Liver (tissue), 9 donors: Measurements from ENCODE around the gene AGPAT4. TPM values are rescaled to one million over a fixed set of nuclear protein-coding genes. Genes with fewer than 3 reads are reported as not detected.

ENCODE experiments used
- DNase-seq: peaks from one replicate; pipeline ENCODE4 v3.0.0-alpha.2; 2017; ENCODE audit warnings: low spot score
- H3K27ac ChIP-seq, 2 donors: one replicate each; pipeline ENCODE4 v1.7.0; 2013; ENCODE audit warnings: inconsistent platforms in 2 of 2, low read length in 2 of 2, control low read depth in 1 of 2, low read depth in 1 of 2, mild to moderate bottlenecking in 1 of 2
- H3K27me3 ChIP-seq, 4 donors: one replicate each; pipeline versions ENCODE4 v1.6.1 to v1.7.0; 2013; ENCODE audit warnings: low read length in 3 of 4, inconsistent platforms in 1 of 4, mild to moderate bottlenecking in 1 of 4, moderate library complexity in 1 of 4; ENCODE audit not compliant: control insufficient read depth in 4 of 4, insufficient read depth in 4 of 4
- H3K36me3 ChIP-seq, 4 donors: one replicate each; pipeline versions ENCODE4 v1.6.1 to v1.7.0; 2013; ENCODE audit warnings: low read length in 3 of 4, mild to moderate bottlenecking in 3 of 4, low read depth in 1 of 4, moderate library complexity in 1 of 4; ENCODE audit not compliant: control insufficient read depth in 4 of 4, insufficient read depth in 3 of 4
- H3K4me1 ChIP-seq, 4 donors: one replicate each; pipeline versions ENCODE4 v1.6.1 to v1.7.0; 2013; ENCODE audit warnings: low read length in 3 of 4, mild to moderate bottlenecking in 3 of 4, moderate library complexity in 1 of 4; ENCODE audit not compliant: control insufficient read depth in 4 of 4, insufficient read depth in 4 of 4
- H3K4me3 ChIP-seq, 3 donors: one replicate each; pipeline versions ENCODE4 v1.6.1 to v1.7.0; 2013; ENCODE audit warnings: low read length in 3 of 3, control low read depth in 1 of 3, low read depth in 1 of 3, mild to moderate bottlenecking in 1 of 3
- H3K9ac ChIP-seq, 2 donors: one replicate each; pipeline ENCODE4 v1.7.0; 2013; ENCODE audit warnings: low read length in 2 of 2, mild to moderate bottlenecking in 2 of 2, moderate library complexity in 2 of 2, control low read depth in 1 of 2, low read depth in 1 of 2
- H3K9me3 ChIP-seq, 4 donors: one replicate each; pipeline versions ENCODE4 v1.6.1 to v1.7.0; 2013; ENCODE audit warnings: low read length in 3 of 4; ENCODE audit not compliant: control insufficient read depth in 4 of 4
- EGR1 ChIP-seq, 2 donors: IDR thresholded peaks; 2 replicates each; pipeline ENCODE4 v1.6.1; 2016 to 2018; ENCODE audit warnings: antibody characterized with exemption in 2 of 2, low read depth in 2 of 2
- FOXA2 ChIP-seq: IDR thresholded peaks from 2 replicates; pipeline ENCODE4 v1.6.1; 2016; ENCODE audit warnings: antibody characterized with exemption
- HNF4G ChIP-seq: IDR thresholded peaks from 2 replicates; pipeline ENCODE4 v1.6.1; 2016; ENCODE audit warnings: antibody characterized with exemption
- JUND ChIP-seq, 2 donors: IDR thresholded peaks; 2 replicates each; pipeline ENCODE4 v1.6.1; 2016; ENCODE audit warnings: antibody characterized with exemption in 2 of 2
- RAD21 ChIP-seq, 2 donors: IDR thresholded peaks; 2 replicates each; pipeline ENCODE4 v1.6.1; 2016; ENCODE audit warnings: antibody characterized with exemption in 2 of 2, mild to moderate bottlenecking in 2 of 2
- RXRA ChIP-seq, 2 donors: IDR thresholded peaks; 2 replicates each; pipeline ENCODE4 v1.6.1; 2017 to 2018; ENCODE audit warnings: antibody characterized with exemption in 2 of 2, mild to moderate bottlenecking in 1 of 2
- TAF1 ChIP-seq: conservative IDR thresholded peaks from 2 replicates; pipeline ENCODE4 v1.6.1; 2016; ENCODE audit warnings: antibody characterized with exemption, mild to moderate bottlenecking
- YY1 ChIP-seq: IDR thresholded peaks from 2 replicates; pipeline ENCODE4 v1.6.1; 2016; ENCODE audit warnings: antibody characterized with exemption, mild to moderate bottlenecking
- WGBS: extraction: QIAGEN DNeasy Blood & Tissue Kit; methylation state at CpG from one replicate; pipeline ENCODE4 v1.1.7; 2013; 5-methylcytosine and 5-hydroxymethylcytosine counted together
- polyA plus RNA-seq, 2 donors: library from polyadenylated mRNA; stranded (reverse) in 1 of 2; unstranded in 1 of 2; fragments of 200-250 nt in 1 of 2; fragments of >200 nt in 1 of 2; fragmentation: Nextera tagmentation in 1 of 2; extraction: Ambion mirVana in 1 of 2; gene quantifications; one replicate each; pipeline versions ENCODE4 v1.2.1 to v1.2.3, GENCODE V29; 2013 to 2015
- total RNA-seq, 2 donors: library from RNA; depleted of rRNA; stranded (reverse); fragments of >200 nt; gene quantifications; one replicate each; pipeline ENCODE4 v1.2.3, GENCODE V29; 2014
- TF ChIP-seq, protein P1 (sequence below): fragments of 150-350 bp; IDR thresholded peaks from 2 replicates; pipeline ENCODE4 v1.5.1; 2017; ENCODE audit warnings: improper control_type of control experiment, low read depth, low read length; ENCODE audit not compliant: missing input control
- TF ChIP-seq, protein P2 (sequence below): IDR thresholded peaks from 2 replicates; pipeline ENCODE4 v1.6.1; 2016; ENCODE audit warnings: antibody characterized with exemption, mild to moderate bottlenecking
- TF ChIP-seq, protein P3 (sequence below): IDR thresholded peaks from 2 replicates; pipeline ENCODE4 v1.6.1; 2016; ENCODE audit warnings: antibody characterized with exemption
- TF ChIP-seq, protein P4 (sequence below): IDR thresholded peaks from 2 replicates; pipeline ENCODE4 v1.6.1; 2016; ENCODE audit warnings: antibody characterized with exemption
- donor health status: healthy.
- donor health status: healthy.
- donor health status: healthy.
- donor health status: healthy.
- donor health status: healthy.

The AGPAT4 gene
- total and polyA plus RNA-seq, 4 donors: 0.44 to 17.5 (median 0.69) TPM

DNA sequence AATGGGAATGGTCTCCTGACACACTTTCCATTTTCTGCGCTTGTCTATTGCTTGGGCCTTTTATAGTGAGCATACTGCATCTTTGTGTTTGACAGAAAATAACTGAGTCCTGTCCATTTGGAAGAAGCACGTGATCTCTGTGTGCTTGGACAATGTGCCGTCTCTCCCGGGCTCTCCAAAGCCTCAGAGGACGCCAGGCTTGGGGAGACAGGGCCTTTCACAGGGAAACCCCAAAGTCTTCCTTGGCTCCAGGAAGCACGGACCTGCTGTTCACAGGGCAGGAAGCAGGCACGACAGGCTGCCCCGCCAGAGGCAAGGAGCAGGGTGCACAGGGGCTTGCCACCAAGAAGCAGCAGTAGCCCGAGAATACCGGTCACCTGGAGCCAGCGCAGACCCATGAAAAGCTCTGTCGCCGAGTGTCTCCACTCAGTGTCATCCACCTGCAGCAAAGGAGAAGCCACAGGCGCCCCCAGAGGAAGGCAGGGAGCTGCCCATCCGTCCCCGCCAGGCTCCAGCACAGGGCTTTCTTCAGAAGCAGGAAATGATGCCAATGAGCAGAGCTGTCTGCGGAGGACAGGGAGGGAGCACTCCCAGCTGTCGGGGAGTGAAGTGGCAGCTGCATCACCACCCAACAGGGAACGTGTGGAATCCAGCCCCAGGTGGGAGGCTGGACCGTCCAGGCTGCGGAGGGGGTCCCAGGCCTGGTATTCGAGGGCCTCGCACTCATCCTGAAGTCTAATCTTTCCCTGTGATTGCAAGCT is 135.1 kb downstream of the AGPAT4 start (continued):
- no peak for TF ChIP-seq RXRA (IDR thresholded peaks at IDR 0.05)
- TF ChIP-seq HNF4G: no peak
- TF ChIP-seq TAF1: no peak
- no peak for TF ChIP-seq RAD21 (IDR thresholded peaks at IDR 0.05)

DNA sequence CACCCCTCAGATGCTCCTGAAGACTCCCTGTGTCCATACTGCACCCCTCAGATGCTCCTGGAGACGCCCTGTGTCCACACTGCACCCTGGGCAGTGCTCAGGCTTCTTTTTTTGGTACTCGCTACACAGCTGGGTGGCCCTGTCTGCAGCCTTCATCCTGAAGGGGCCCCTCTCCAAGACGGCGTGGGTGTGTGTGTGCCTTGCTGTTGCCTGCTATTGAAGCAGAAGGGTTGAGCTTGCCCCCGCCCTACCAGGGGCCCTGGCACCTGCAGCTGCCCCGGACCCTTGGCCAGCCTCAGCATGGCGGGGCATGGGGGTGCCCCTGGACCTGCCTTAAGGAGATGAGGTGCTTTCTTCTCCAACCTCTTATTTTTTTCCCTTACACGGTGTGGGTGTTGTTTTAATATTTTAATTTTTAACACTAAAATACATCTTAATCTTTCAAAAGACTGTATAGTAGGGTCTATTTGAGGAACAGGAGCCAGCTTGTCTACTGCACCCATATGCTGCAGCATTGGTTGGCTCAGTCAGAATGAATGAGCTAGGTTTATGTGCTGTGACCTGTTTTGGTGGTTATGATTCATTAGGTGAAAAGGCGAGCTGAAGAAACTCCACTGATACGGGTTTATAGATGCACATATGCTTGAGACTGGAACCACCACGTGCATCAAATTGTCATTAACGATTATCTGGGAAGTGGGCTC is 135.9 kb downstream of the AGPAT4 start:
- 96% methylated on average over 12 of the region's 12 CpGs for WGBS
- no peak for DNase-seq
- H3K27me3 ChIP-seq: no peaks in the 10 kb centered on the region

DNA sequence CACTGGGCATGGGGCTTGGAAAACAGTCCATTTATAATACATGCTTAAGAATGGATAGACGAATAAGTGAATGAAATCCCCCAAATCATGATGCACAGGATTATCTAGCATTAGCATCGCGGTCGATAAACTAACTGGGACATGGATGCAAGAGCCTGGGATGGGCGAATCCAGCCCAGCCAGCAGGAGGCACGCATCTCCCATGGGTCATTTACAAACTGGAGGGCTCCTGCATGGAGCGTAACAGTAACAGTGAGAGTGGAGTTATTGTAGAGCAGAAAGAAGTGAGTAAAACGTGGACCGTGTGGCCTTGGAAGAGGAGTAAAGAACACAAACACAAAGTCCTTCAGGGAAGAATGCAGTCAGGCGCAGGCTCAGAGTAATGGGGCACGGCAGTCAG is 136.5 kb downstream of the AGPAT4 start:
- Histone ChIP-seq H3K4me1 (no peaks in the 10 kb centered on the region), H3K9me3 (no peaks in the 10 kb centered on the region), H3K4me3 (no peak overlapping the region), H3K27ac (no peak overlapping the region), H3K27me3 (no peaks in the 10 kb centered on the region), H3K9ac (no peak overlapping the region), H3K36me3 (peaks cover 0 to 1% (median 0%) of the 10 kb centered on the region in 4 donors)
- WGBS: 94% methylated on average over 11 of the region's 11 CpGs
- DNase-seq: no peak
- TF ChIP-seq, protein P1, sequence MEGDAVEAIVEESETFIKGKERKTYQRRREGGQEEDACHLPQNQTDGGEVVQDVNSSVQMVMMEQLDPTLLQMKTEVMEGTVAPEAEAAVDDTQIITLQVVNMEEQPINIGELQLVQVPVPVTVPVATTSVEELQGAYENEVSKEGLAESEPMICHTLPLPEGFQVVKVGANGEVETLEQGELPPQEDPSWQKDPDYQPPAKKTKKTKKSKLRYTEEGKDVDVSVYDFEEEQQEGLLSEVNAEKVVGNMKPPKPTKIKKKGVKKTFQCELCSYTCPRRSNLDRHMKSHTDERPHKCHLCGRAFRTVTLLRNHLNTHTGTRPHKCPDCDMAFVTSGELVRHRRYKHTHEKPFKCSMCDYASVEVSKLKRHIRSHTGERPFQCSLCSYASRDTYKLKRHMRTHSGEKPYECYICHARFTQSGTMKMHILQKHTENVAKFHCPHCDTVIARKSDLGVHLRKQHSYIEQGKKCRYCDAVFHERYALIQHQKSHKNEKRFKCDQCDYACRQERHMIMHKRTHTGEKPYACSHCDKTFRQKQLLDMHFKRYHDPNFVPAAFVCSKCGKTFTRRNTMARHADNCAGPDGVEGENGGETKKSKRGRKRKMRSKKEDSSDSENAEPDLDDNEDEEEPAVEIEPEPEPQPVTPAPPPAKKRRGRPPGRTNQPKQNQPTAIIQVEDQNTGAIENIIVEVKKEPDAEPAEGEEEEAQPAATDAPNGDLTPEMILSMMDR: no peak
- no peak for TF ChIP-seq JUND (IDR thresholded peaks at IDR 0.05)
- no peak for TF ChIP-seq EGR1 (IDR thresholded peaks at IDR 0.05; ENCODE audit: low read depth in 2 of 2)
- TF ChIP-seq, protein P2, sequence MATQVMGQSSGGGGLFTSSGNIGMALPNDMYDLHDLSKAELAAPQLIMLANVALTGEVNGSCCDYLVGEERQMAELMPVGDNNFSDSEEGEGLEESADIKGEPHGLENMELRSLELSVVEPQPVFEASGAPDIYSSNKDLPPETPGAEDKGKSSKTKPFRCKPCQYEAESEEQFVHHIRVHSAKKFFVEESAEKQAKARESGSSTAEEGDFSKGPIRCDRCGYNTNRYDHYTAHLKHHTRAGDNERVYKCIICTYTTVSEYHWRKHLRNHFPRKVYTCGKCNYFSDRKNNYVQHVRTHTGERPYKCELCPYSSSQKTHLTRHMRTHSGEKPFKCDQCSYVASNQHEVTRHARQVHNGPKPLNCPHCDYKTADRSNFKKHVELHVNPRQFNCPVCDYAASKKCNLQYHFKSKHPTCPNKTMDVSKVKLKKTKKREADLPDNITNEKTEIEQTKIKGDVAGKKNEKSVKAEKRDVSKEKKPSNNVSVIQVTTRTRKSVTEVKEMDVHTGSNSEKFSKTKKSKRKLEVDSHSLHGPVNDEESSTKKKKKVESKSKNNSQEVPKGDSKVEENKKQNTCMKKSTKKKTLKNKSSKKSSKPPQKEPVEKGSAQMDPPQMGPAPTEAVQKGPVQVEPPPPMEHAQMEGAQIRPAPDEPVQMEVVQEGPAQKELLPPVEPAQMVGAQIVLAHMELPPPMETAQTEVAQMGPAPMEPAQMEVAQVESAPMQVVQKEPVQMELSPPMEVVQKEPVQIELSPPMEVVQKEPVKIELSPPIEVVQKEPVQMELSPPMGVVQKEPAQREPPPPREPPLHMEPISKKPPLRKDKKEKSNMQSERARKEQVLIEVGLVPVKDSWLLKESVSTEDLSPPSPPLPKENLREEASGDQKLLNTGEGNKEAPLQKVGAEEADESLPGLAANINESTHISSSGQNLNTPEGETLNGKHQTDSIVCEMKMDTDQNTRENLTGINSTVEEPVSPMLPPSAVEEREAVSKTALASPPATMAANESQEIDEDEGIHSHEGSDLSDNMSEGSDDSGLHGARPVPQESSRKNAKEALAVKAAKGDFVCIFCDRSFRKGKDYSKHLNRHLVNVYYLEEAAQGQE: no peak
- no peak for TF ChIP-seq RXRA (IDR thresholded peaks at IDR 0.05)
- TF ChIP-seq FOXA2: no peak
- TF ChIP-seq, protein P3, sequence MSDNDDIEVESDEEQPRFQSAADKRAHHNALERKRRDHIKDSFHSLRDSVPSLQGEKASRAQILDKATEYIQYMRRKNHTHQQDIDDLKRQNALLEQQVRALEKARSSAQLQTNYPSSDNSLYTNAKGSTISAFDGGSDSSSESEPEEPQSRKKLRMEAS: no peak
- no peak for TF ChIP-seq YY1
- TF ChIP-seq TAF1: no peak
- no peak for TF ChIP-seq RAD21 (IDR thresholded peaks at IDR 0.05)

More for the DNA sequence above, 135.9 kb downstream of the AGPAT4 start:
- Histone ChIP-seq H3K4me1 (no peaks in the 10 kb centered on the region), H3K36me3 (no peaks in the 10 kb centered on the region), H3K27ac (no peak overlapping the region), H3K4me3 (no peak overlapping the region), H3K9ac (no peak overlapping the region), H3K9me3 (no peaks in the 10 kb centered on the region)
- TF ChIP-seq, protein P4, sequence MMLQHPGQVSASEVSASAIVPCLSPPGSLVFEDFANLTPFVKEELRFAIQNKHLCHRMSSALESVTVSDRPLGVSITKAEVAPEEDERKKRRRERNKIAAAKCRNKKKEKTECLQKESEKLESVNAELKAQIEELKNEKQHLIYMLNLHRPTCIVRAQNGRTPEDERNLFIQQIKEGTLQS: no peak
